Measurements from ENCODE around the gene IL12A. TPM values are rescaled to one million over a fixed set of nuclear protein-coding genes. Genes with fewer than 3 reads are reported as not detected.

Gene IL12A
- total and polyA plus RNA-seq, 3 donors from 2014 or later = 0.56 to 1.3 (median 0.57) TPM

- Histone ChIP-seq H3K4me1 (no peaks in the 10 kb centered on the region), H3K4me3 (no peak overlapping the region), H3K9me3 (no peaks in the 10 kb centered on the region), H3K36me3 (ENCODE audit: low read depth, missing control alignments) (no peaks in the 10 kb centered on the region), H3K27ac (no peak overlapping the region), H3K27me3 (no peaks in the 10 kb centered on the region)
- intact Hi-C loops (cut with DNase I; ENCODE audit: low total_unique reads) = no loop called here
- DNase-seq = no peak
- TF ChIP-seq POLR2A (IDR thresholded peaks at IDR 0.05) (no peak), CTCF (IDR thresholded peaks at IDR 0.05) (no peak)
- WGBS, 2 donors = 82 to 89% methylated on average over 1 of the region's 1 CpG
Observed at GRCh38 chr3:159995091-159995490, 6.5 kb downstream of the IL12A start.

DNA sequence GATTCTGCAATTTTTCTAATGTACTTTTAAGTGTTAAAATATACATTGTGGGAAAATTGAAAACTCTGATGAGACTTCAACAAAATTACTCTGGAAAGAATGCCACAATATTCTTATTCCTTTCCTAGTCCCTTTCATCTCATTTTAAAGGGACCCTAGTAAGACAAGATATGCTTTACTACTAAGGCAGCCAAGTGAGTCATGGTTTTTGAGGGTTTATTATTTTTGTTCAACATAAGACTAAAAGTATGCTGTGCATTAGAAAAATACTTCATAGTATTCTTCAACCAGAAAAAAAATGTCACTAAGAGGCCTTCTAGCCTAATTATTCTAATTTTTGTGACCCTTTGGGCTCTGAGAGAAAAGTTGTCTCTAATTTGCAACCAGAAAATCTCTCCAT lies 7.4 kb downstream of the IL12A start:
- no peaks in the 10 kb centered on the region for H3K4me1 ChIP-seq
- no peaks in the 10 kb centered on the region for H3K27me3 ChIP-seq
- H3K36me3 ChIP-seq (ENCODE audit: low read depth, missing control alignments) = no peaks in the 10 kb centered on the region
- no peak overlapping the region for H3K27ac ChIP-seq
- intact Hi-C loops (cut with DNase I; ENCODE audit: low total_unique reads) = no loop called here
- TF ChIP-seq POLR2A (IDR thresholded peaks at IDR 0.05) (no peak), CTCF (IDR thresholded peaks at IDR 0.05) (no peak)
- H3K4me3 ChIP-seq = no peak overlapping the region
- no peak for DNase-seq
- H3K9me3 ChIP-seq = no peaks in the 10 kb centered on the region

DNA sequence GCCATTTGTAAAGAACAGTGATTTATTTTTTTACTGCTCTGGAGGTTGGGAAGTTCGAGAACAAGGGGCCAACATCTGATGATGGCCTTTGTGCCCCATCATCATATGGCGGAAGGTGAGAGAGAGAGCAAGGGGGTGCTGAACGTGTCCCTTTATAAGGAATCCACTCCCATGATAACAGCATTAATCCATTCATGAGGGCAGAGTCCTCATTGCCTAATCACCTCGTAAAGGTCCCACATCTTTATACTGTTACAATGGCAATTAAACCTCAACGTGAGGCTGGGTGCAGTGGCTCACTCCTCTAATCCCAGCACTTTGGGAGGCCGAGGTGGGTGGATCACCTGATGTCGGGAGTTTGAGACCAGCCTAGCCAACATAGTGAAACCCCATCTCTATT lies 8.3 kb downstream of the IL12A start:
- intact Hi-C loops (cut with DNase I; ENCODE audit: low total_unique reads) = no loop called here
- Histone ChIP-seq H3K27me3 (no peaks in the 10 kb centered on the region), H3K4me3 (no peak overlapping the region), H3K36me3 (ENCODE audit: low read depth, missing control alignments) (no peaks in the 10 kb centered on the region), H3K27ac (no peak overlapping the region), H3K9me3 (no peaks in the 10 kb centered on the region), H3K4me1 (no peaks in the 10 kb centered on the region)
- no peak for DNase-seq
- WGBS, 2 donors = 76 to 88% methylated on average over 7 of the region's 7 CpGs
- TF ChIP-seq POLR2A (IDR thresholded peaks at IDR 0.05) = no peak
- no peak for TF ChIP-seq CTCF (IDR thresholded peaks at IDR 0.05)

GRCh38 chr3:160001148-160001760 lies 12.6 kb downstream of the IL12A start:
- no peak for TF ChIP-seq CTCF (IDR thresholded peaks at IDR 0.05)
- TF ChIP-seq POLR2A (IDR thresholded peaks at IDR 0.05) = no peak
- intact Hi-C loops (cut with DNase I; ENCODE audit: low total_unique reads) = loop anchor here (10.0 kb wide), 2 partner anchors 116 to 176 kb away; no protein-coding TSS in a partner anchor

More at GRCh38 chr3:160001148-160001760, 12.6 kb downstream of the IL12A start:
- no peak overlapping the region for H3K4me3 ChIP-seq
- no peaks in the 10 kb centered on the region for H3K4me1 ChIP-seq
- H3K9me3 ChIP-seq = no peaks in the 10 kb centered on the region
- no peaks in the 10 kb centered on the region for H3K36me3 ChIP-seq (ENCODE audit: low read depth, missing control alignments)
- 83 to 92% methylated on average over 7 of the region's 7 CpGs for WGBS, 2 donors
- no peak for DNase-seq
- H3K27me3 ChIP-seq = no peaks in the 10 kb centered on the region
- H3K27ac ChIP-seq = no peak overlapping the region

All from testis (tissue), 3 donors.